ENCODE measurements around the gene C11orf91.

The C11orf91 gene

GRCh38 chr11:33700502-33701271 is at the start of gene C11orf91:
TSS of gene C11orf91 (minus strand) at chr11:33700826. CDS start at chr11:33700740, 86 bp downstream.
- no peak within 1 kb of the TSS for H3K27ac ChIP-seq (ENCODE audit: low read length)
- no peaks in the 10 kb centered on the region for H3K36me3 ChIP-seq (ENCODE audit: control insufficient read depth, insufficient read depth, low read length)
- WGBS (ENCODE audit: insufficient coverage, insufficient read length): no CpG with 5 or more reads among the region's 72 CpGs
- H3K27me3 ChIP-seq (ENCODE audit: control insufficient read depth, insufficient read depth, low read length): no peaks in the 10 kb centered on the region; the same call in 1 of the 2 replicates
- H3K4me3 ChIP-seq (ENCODE audit: low read length): peak within 1 kb of the TSS; percentile 80; the same call in 1 of the 2 replicates
- peaks cover 4% of the 10 kb centered on the region for H3K4me1 ChIP-seq (ENCODE audit: control insufficient read depth, insufficient read depth, low read length)
- H3K9me3 ChIP-seq (ENCODE audit: control insufficient read depth, insufficient read depth, low read length): no peaks in the 10 kb centered on the region
- DNase-seq (ENCODE audit: low read depth, low spot score): peak; percentile 84

GRCh38 chr11:33747979-33748378 is 47.4 kb upstream of the C11orf91 start:
- H3K27ac ChIP-seq (ENCODE audit: low read length): no peak overlapping the region
- no CpG with 5 or more reads among the region's 2 CpGs for WGBS (ENCODE audit: insufficient coverage, insufficient read length)
- H3K9me3 ChIP-seq (ENCODE audit: control insufficient read depth, insufficient read depth, low read length): no peaks in the 10 kb centered on the region
- H3K27me3 ChIP-seq (ENCODE audit: control insufficient read depth, insufficient read depth, low read length): no peaks in the 10 kb centered on the region
- DNase-seq (ENCODE audit: low read depth, low spot score): no peak
- H3K36me3 ChIP-seq (ENCODE audit: control insufficient read depth, insufficient read depth, low read length): no peaks in the 10 kb centered on the region
- no peaks in the 10 kb centered on the region for H3K4me1 ChIP-seq (ENCODE audit: control insufficient read depth, insufficient read depth, low read length)
- no peak overlapping the region for H3K4me3 ChIP-seq (ENCODE audit: low read length)

DNA sequence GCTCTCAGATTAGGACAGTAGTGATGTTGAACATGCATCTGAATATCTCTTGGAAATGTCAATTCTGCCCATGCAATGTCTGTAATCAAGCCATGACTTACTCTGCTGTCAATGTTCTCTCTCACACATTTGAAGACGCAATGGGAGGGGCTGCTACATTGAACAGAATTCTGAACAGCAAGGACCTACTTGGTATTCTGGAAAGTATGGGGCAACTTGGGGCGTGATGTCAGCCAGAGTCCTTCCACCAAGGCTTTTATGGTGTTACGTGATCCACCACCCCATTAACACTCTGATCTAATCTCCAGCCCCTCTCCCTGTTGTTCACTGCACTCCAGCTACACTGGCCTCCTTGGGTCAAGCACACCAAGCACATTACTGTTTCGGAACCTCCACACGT is 42.7 kb upstream of the C11orf91 start:
- no peaks in the 10 kb centered on the region for H3K27me3 ChIP-seq (ENCODE audit: control insufficient read depth, insufficient read depth, low read length)
- no peaks in the 10 kb centered on the region for H3K4me1 ChIP-seq (ENCODE audit: control insufficient read depth, insufficient read depth, low read length)
- no peak overlapping the region for H3K27ac ChIP-seq (ENCODE audit: low read length)
- H3K9me3 ChIP-seq (ENCODE audit: control insufficient read depth, insufficient read depth, low read length): no peaks in the 10 kb centered on the region
- DNase-seq (ENCODE audit: low read depth, low spot score): no peak
- no peak overlapping the region for H3K4me3 ChIP-seq (ENCODE audit: low read length)
- H3K36me3 ChIP-seq (ENCODE audit: control insufficient read depth, insufficient read depth, low read length): no peaks in the 10 kb centered on the region
- WGBS (ENCODE audit: insufficient coverage, insufficient read length): no CpG with 5 or more reads among the region's 5 CpGs

DNA sequence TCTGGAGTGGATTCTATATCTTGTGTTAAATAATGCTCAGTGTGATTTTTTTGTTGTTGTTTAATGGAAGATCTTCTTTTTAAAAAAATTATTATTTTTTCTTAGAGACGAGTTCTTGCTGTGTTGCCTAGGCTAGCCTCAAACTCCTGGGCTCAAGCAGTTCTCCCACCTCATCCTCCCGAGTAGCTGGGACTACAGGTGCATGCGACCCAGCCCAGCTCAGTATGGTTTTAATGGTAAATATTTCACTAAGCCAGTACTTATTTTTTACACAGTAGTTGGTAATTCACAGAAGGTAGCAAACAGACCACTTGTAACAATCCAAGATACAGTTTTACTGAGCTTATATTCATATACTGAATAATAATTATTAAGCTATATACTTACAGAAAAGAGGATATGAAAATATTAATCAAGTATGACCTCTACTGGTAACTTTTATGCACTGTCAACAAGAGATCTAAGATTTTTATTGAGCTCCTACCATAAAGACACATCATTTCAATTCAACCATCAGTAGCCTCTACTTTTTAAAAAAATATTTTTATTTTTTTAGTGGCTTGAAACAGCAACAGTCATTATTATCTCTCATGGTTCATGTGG is 41.7 kb upstream of the C11orf91 start:
- WGBS (ENCODE audit: insufficient coverage, insufficient read length): no CpG with 5 or more reads among the region's 3 CpGs
- no peaks in the 10 kb centered on the region for H3K9me3 ChIP-seq (ENCODE audit: control insufficient read depth, insufficient read depth, low read length)
- no peak overlapping the region for H3K4me3 ChIP-seq (ENCODE audit: low read length)
- no peaks in the 10 kb centered on the region for H3K36me3 ChIP-seq (ENCODE audit: control insufficient read depth, insufficient read depth, low read length)
- DNase-seq (ENCODE audit: low read depth, low spot score): no peak
- no peak overlapping the region for H3K27ac ChIP-seq (ENCODE audit: low read length)
- H3K27me3 ChIP-seq (ENCODE audit: control insufficient read depth, insufficient read depth, low read length): no peaks in the 10 kb centered on the region
- no peaks in the 10 kb centered on the region for H3K4me1 ChIP-seq (ENCODE audit: control insufficient read depth, insufficient read depth, low read length)

DNA sequence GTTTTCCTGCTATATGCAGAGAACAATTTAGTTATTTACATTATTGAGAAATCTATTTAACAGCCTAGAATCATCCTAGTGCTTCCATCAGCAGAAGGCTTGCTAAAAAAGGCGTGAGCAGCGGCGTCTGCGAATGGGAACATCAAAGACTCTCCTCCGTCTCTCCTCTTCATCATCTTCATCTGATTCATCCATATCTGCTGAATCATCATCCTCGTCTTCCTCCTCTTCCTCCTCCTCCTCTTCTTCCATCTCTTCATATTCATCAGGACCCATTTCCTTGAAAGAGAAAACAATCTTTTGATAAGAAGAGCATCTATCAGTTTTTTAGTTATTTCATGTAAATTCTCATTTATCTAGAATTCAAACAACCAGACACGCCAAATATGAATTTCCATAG is 41.2 kb upstream of the C11orf91 start:
- WGBS (ENCODE audit: insufficient coverage, insufficient read length): 100% methylated on average over 1 of the region's 7 CpGs
- DNase-seq (ENCODE audit: low read depth, low spot score): no peak
- Histone ChIP-seq H3K36me3 (ENCODE audit: control insufficient read depth, insufficient read depth, low read length) (no peaks in the 10 kb centered on the region), H3K27ac (ENCODE audit: low read length) (no peak overlapping the region), H3K27me3 (ENCODE audit: control insufficient read depth, insufficient read depth, low read length) (no peaks in the 10 kb centered on the region), H3K4me3 (ENCODE audit: low read length) (no peak overlapping the region), H3K9me3 (ENCODE audit: control insufficient read depth, insufficient read depth, low read length) (no peaks in the 10 kb centered on the region), H3K4me1 (ENCODE audit: control insufficient read depth, insufficient read depth, low read length) (peaks cover 2% of the 10 kb centered on the region; the same call in 1 of the 2 replicates)

DNA sequence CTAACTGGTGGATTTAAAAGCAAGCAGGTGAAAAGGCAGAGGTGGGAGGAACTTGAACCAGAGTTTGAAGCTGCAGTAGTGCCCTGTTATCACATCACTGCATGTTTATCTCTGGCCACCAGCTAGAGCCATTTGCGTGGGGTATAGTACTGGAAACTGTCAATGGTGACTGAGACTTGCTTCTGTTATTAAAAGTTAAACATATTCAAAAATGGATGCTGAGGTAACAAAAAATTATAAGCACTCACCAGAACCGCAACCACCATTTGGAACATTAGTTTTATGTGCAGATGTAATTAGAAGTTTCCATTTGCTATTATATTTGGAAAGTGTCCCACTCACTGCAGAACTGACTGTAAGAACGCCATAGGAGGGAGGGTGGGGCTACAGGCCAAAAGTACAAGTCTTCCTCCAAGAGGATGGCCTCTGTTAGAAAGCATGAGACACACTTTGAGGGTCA is 36.8 kb upstream of the C11orf91 start:
- DNase-seq (ENCODE audit: low read depth, low spot score): no peak
- H3K27me3 ChIP-seq (ENCODE audit: control insufficient read depth, insufficient read depth, low read length): peaks cover 2% of the 10 kb centered on the region; the same call in 1 of the 2 replicates
- no peaks in the 10 kb centered on the region for H3K9me3 ChIP-seq (ENCODE audit: control insufficient read depth, insufficient read depth, low read length)
- H3K4me3 ChIP-seq (ENCODE audit: low read length): no peak overlapping the region
- peaks cover 4% of the 10 kb centered on the region; the same call in 1 of the 2 replicates for H3K4me1 ChIP-seq (ENCODE audit: control insufficient read depth, insufficient read depth, low read length)
- H3K27ac ChIP-seq (ENCODE audit: low read length): no peak overlapping the region
- WGBS (ENCODE audit: insufficient coverage, insufficient read length): no CpG with 5 or more reads among the region's 3 CpGs
- H3K36me3 ChIP-seq (ENCODE audit: control insufficient read depth, insufficient read depth, low read length): no peaks in the 10 kb centered on the region

DNA sequence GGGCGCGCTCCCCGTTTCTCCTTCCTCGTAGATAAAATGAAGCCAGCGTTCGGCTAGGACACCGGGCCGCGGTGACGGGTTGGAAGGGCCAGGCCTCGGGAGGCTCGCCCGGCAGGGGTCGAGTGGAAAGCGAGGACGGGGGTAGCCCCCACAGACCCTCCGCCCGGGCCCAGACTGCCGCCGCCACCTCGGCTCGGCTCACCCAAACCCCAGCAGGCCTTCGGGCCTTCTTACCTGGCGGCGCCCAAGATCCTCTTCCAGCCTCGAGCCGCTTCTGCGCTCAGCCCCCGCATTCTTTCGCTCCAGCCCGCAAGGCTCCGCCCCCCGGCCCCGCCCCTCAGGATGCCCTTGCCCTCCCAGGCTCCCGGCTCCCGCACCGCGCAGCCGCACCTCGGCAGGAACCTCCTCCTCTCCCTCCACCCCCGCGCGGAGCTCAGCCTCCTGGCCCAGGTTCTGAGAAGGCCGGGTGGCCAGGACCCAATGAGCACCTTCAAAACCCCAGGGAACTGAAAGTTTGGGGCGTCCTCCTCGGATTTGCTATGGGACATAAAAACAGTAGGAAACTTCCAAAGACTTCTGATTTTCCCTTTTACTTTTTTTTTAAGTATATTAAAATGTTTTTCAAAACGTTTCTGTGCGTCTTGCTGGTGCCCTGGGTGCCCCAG is 35.7 kb upstream of the C11orf91 start, which contains the start of gene CD59:
Gene CD59, minus strand, starts transcription at position 276 of the 665 bp plus-strand sequence. CDS start 13,978 bp downstream, outside the sequence.
- no peak within 1 kb of the TSS for H3K27ac ChIP-seq (ENCODE audit: low read length)
- H3K36me3 ChIP-seq (ENCODE audit: control insufficient read depth, insufficient read depth, low read length): no peaks in the 10 kb centered on the region
- H3K4me3 ChIP-seq (ENCODE audit: low read length): peak within 1 kb of the TSS; percentile 57
- no peaks in the 10 kb centered on the region for H3K9me3 ChIP-seq (ENCODE audit: control insufficient read depth, insufficient read depth, low read length)
- WGBS (ENCODE audit: insufficient coverage, insufficient read length): no CpG with 5 or more reads among the region's 48 CpGs
- peaks cover 4% of the 10 kb centered on the region; the same call in 1 of the 2 replicates for H3K4me1 ChIP-seq (ENCODE audit: control insufficient read depth, insufficient read depth, low read length)
- peak; percentile 90 for DNase-seq (ENCODE audit: low read depth, low spot score)
- H3K27me3 ChIP-seq (ENCODE audit: control insufficient read depth, insufficient read depth, low read length): peaks cover 2% of the 10 kb centered on the region; the same call in 1 of the 2 replicates

GRCh38 chr11:33735271-33736147 is 34.9 kb upstream of the C11orf91 start:
- H3K4me3 ChIP-seq (ENCODE audit: low read length): peak overlapping the region; percentile 57
- WGBS (ENCODE audit: insufficient coverage, insufficient read length): no CpG with 5 or more reads among the region's 53 CpGs
- peaks cover 4% of the 10 kb centered on the region; the same call in 1 of the 2 replicates for H3K4me1 ChIP-seq (ENCODE audit: control insufficient read depth, insufficient read depth, low read length)
- H3K36me3 ChIP-seq (ENCODE audit: control insufficient read depth, insufficient read depth, low read length): no peaks in the 10 kb centered on the region
- H3K27ac ChIP-seq (ENCODE audit: low read length): no peak overlapping the region
- no peaks in the 10 kb centered on the region for H3K9me3 ChIP-seq (ENCODE audit: control insufficient read depth, insufficient read depth, low read length)
- DNase-seq (ENCODE audit: low read depth, low spot score): no peak
- H3K27me3 ChIP-seq (ENCODE audit: control insufficient read depth, insufficient read depth, low read length): peaks cover 2% of the 10 kb centered on the region; the same call in 1 of the 2 replicates

GRCh38 chr11:33734441-33735270 is 34.0 kb upstream of the C11orf91 start:
- Histone ChIP-seq H3K9me3 (ENCODE audit: control insufficient read depth, insufficient read depth, low read length) (no peaks in the 10 kb centered on the region), H3K4me1 (ENCODE audit: control insufficient read depth, insufficient read depth, low read length) (peaks cover 4% of the 10 kb centered on the region; the same call in 1 of the 2 replicates), H3K27ac (ENCODE audit: low read length) (no peak overlapping the region), H3K4me3 (ENCODE audit: low read length) (peak overlapping the region; percentile 57; the same call in 1 of the 2 replicates), H3K27me3 (ENCODE audit: control insufficient read depth, insufficient read depth, low read length) (peaks cover 2% of the 10 kb centered on the region; the same call in 1 of the 2 replicates), H3K36me3 (ENCODE audit: control insufficient read depth, insufficient read depth, low read length) (no peaks in the 10 kb centered on the region)
- no CpG with 5 or more reads among the region's 15 CpGs for WGBS (ENCODE audit: insufficient coverage, insufficient read length)
- no peak for DNase-seq (ENCODE audit: low read depth, low spot score)

All from iPS DF 6.9 (cell line).